BJ (cell line): ENCODE results near the gene SMAD7. TPM values are rescaled to one million over a fixed set of nuclear protein-coding genes. Genes with fewer than 3 reads are reported as not detected.

ENCODE experiments used
- CTCF ChIA-PET: fragments of 350-600 bp; formaldehyde crosslinking; extraction: SDS; loops from one replicate; lab custom pipeline; 2021; ENCODE audit warnings: antibody characterized with exemption, inconsistent platforms; lab: Yijun Ruan, JAX
- POLR2A ChIA-PET: fragments of 300-600 bp; sonication (Branson Sonifier 250); formaldehyde crosslinking; extraction: SDS; loops from one replicate; lab custom pipeline; 2021; ENCODE audit warnings: antibody characterized with exemption; lab: Charles Lee
- DNase-seq: peaks from one replicate; pipeline ENCODE4 v3.0.0-alpha.2; 2011; ENCODE audit warnings: low read depth
- H3K27me3 ChIP-seq: 2 replicates; pipeline ENCODE4 v1.6.0; 2011; ENCODE audit warnings: low read length; ENCODE audit not compliant: control insufficient read depth, insufficient read depth
- H3K36me3 ChIP-seq: 2 replicates; pipeline ENCODE4 v1.5.1; 2011; ENCODE audit warnings: low read length; ENCODE audit not compliant: control insufficient read depth, insufficient read depth
- H3K4me3 ChIP-seq: 2 replicates; pipeline ENCODE4 v1.5.1; 2011; ENCODE audit warnings: low read depth, mild to moderate bottlenecking, control low read depth, low read length
- polyA plus RNA-seq: library from polyadenylated mRNA; depleted of rRNA; stranded (reverse); fragments of >200 nt; gene quantifications from 2 replicates; pipeline ENCODE4 v1.2.3, GENCODE V29; 2011
- TF ChIP-seq, protein P1 (sequence below): IDR thresholded peaks from 2 replicates; pipeline ENCODE4 v1.5.1; 2011; ENCODE audit warnings: low read depth, mild to moderate bottlenecking, control low read depth, inconsistent platforms, low read length, moderate library complexity; ENCODE audit not compliant: insufficient read depth

SMAD7 gene
- polyA plus RNA-seq, 1 experiment, result 24.2 TPM

DNA sequence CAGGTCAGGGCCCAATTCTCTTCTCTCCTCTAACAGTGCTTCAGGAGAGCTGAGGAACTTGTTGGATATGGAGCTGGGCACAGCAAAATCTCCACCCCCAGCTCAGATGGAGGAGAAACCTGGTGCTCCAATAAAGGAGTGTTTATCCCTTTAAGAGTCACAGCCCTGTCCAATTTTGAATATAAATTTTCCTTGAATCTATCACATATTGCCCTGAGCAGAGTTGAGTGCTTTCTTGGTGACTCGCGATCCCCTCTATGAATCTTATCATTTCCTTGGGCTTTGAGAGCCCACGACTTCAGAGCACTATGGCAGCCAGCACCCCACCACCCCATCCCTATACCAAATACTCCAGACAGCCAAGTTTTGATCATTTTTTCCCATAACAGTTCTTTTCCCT lies 34.4 kb upstream of the SMAD7 start:
- POLR2A ChIA-PET, result no interaction called here
- CTCF ChIA-PET, result no interaction called here
- H3K4me3 ChIP-seq, result no peak overlapping the region
- no peak for DNase-seq
- no peaks in the 10 kb centered on the region for H3K27me3 ChIP-seq
- no peaks in the 10 kb centered on the region for H3K36me3 ChIP-seq
- TF ChIP-seq, protein P1, sequence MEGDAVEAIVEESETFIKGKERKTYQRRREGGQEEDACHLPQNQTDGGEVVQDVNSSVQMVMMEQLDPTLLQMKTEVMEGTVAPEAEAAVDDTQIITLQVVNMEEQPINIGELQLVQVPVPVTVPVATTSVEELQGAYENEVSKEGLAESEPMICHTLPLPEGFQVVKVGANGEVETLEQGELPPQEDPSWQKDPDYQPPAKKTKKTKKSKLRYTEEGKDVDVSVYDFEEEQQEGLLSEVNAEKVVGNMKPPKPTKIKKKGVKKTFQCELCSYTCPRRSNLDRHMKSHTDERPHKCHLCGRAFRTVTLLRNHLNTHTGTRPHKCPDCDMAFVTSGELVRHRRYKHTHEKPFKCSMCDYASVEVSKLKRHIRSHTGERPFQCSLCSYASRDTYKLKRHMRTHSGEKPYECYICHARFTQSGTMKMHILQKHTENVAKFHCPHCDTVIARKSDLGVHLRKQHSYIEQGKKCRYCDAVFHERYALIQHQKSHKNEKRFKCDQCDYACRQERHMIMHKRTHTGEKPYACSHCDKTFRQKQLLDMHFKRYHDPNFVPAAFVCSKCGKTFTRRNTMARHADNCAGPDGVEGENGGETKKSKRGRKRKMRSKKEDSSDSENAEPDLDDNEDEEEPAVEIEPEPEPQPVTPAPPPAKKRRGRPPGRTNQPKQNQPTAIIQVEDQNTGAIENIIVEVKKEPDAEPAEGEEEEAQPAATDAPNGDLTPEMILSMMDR, result no peak

DNA sequence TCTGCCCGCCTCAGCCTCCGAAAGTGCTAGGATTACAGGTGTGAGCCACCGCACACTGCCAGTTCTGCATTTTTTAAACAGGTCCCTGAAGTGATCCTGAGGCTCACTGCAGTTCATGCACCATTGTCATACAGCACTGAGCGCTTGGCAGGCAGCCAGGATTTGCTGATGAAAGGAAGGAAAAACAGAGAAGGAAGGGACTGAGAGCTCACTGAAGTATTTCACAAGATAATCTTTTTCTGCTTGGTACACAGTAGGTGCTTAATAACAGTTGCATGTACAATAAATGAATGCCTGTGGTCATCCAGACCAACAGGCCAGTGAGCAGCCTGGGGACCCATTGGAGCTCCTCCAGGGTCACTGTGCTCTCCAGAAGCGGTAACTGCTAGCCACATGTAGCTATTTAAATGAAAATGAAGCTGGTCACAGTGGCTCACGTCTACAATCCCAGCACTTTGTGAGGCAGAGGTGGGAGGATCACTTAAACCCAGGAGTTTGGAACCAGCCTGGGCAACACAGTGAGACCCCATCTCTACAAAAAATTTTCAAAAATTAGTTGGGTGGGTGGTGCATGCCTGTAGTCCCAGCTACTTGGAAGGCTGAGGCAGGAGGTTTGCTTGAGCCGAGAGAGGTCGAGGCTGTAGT lies 33.1 kb upstream of the SMAD7 start:
- no peaks in the 10 kb centered on the region for H3K27me3 ChIP-seq
- no peaks in the 10 kb centered on the region for H3K36me3 ChIP-seq
- H3K4me3 ChIP-seq, result no peak overlapping the region
- POLR2A ChIA-PET, result interaction anchor here (0.6 kb wide), 1 partner anchor 16 kb away, joined by 5 read pairs; no protein-coding TSS in a partner anchor
- no peak for DNase-seq
- CTCF ChIA-PET, result no interaction called here
- TF ChIP-seq, protein P1, result no peak

DNA sequence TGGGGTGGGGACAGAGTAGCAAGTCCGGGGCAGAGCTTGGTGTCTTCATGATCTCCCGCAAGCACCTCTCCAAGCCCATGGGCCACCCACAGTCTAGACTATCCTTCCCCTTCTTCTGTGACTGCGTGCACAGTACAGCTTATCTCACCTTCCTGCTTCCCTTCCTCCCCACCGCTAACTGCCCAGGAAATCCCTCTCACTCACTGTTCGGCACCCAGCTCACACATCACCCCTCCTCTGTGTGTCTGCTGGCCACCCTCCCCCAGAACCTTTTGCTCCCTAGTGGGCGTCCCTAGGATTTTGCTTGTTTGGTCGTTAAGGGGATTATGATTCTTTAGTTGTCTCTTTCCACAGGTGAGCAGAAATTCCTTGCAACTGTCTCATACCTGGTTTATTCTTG lies 31.5 kb upstream of the SMAD7 start:
- no peaks in the 10 kb centered on the region for H3K36me3 ChIP-seq
- H3K27me3 ChIP-seq, result no peaks in the 10 kb centered on the region
- POLR2A ChIA-PET, result no interaction called here
- no peak for DNase-seq
- H3K4me3 ChIP-seq, result no peak overlapping the region
- CTCF ChIA-PET, result interaction anchor here (0.6 kb wide), 1 partner anchor 194 kb away, joined by 3 read pairs; no protein-coding TSS in a partner anchor
- TF ChIP-seq, protein P1, result no peak

DNA sequence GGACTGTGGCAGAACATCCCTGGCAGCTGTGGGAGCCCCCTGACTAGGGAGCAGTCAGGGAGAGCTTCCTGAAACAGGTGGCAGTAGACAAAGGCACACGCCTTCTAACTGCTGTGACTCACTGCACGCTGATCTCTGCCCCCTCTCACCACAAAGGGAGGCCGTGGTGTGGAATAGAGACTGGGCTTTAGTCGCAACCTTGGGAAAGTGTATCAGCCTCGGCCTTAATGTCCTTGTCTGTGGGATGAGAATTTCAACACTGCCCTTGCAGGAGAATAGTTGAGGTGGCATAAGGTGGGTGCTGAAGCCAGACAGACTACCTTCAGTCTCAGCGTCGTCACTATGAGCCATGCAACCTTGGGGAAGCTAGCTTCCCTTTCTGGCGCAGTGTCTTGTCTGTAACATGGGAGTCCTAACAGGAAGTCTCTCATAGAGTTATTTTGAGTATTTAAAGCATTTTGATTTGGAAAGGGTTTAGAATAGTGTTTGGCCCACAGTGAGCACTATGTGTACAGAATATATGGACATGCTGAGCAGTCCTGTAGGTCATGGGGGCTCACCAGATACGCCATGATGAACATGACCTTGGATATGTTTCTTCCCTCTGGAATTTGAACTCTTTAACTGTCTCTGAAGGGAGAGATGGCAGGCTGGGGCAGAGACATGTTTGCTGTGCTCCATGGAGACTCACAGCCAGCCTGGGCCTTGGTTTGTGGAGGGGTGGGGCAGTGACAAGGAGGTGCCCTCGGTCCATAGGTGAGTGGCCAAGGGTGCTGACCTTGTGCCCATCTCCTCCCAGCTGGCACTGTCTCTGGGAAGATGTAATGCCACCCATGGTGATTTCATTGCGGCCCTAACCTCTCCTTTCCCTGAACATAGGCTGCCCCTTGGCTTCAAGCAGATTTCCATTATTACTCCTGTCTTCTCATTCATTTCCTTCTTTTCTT lies 29.5 kb upstream of the SMAD7 start:
- H3K36me3 ChIP-seq, result no peaks in the 10 kb centered on the region
- no peak overlapping the region for H3K4me3 ChIP-seq
- TF ChIP-seq, protein P1, result no peak
- H3K27me3 ChIP-seq, result no peaks in the 10 kb centered on the region
- ChIA-PET CTCF (no interaction called here), POLR2A (no interaction called here)
- no peak for DNase-seq

DNA sequence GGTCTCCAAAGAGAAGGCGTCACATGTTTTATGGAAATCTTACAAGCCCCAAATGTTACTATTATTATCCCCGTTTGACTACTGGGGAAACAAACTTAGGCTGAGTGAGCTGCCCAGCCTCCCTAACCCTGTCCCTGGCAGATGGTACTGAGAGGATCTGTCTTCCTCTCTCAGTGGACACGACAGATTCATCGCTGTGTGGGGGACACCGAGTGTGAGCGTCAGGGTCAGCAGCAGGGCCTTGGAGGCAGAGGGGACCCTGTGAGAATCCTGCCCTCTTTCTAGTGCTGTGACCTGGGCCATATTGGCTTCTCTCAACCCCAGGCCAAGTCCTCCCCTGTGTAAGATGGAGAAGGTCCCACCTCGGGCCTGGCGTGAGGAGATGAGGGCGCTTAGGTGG lies 27.1 kb upstream of the SMAD7 start:
- TF ChIP-seq, protein P1, result no peak
- CTCF ChIA-PET, result no interaction called here
- H3K27me3 ChIP-seq, result no peaks in the 10 kb centered on the region
- H3K36me3 ChIP-seq, result no peaks in the 10 kb centered on the region
- no peak overlapping the region for H3K4me3 ChIP-seq
- DNase-seq, result no peak
- POLR2A ChIA-PET, result no interaction called here
